HAP-1 (cell line): Measurements from ENCODE around the gene ADCYAP1.
A peak's percentile ranks its signal among the peaks of the same experiment; 100 is the strongest.

Source experiments
- DNase-seq, 2 experiments: peaks; one replicate each; pipeline ENCODE4 v3.0.0-alpha.2; 2016 to 2020; ENCODE audit warnings: low spot score in 2 of 2
- H3K27me3 ChIP-seq: fragments of 250-450 bp; sonication (Bioruptor Pico); 2 replicates; pipeline ENCODE4 v1.5.1; 2020; ENCODE audit warnings: low read depth, mild to moderate bottlenecking, moderate library complexity
- H3K36me3 ChIP-seq: fragments of 250-450 bp; sonication (Bioruptor Pico); replicated peaks from 2 replicates; pipeline ENCODE4 v1.5.1; 2020; ENCODE audit warnings: mild to moderate bottlenecking
- H3K4me1 ChIP-seq: fragments of 250-450 bp; sonication (Bioruptor Pico); 2 replicates; pipeline ENCODE4 v1.5.1; 2020; ENCODE audit warnings: mild to moderate bottlenecking
- H3K4me3 ChIP-seq: fragments of 250-450 bp; sonication (Bioruptor Pico); 2 replicates; pipeline ENCODE4 v1.5.1; 2020; ENCODE audit warnings: mild to moderate bottlenecking, moderate library complexity
- H3K9me3 ChIP-seq: fragments of 250-450 bp; sonication (Bioruptor Pico); 2 replicates; pipeline ENCODE4 v1.5.1; 2020; ENCODE audit warnings: mild to moderate bottlenecking, moderate library complexity
- in situ Hi-C: fragments of 300-500 bp; cut with MboI; formaldehyde crosslinking; loops from 3 replicates; pipeline ENCODE4 v1.14.3; 2020; ENCODE audit warnings: low sequenced_read_pairs, inconsistent platforms, mixed read lengths

ADCYAP1 gene

DNA sequence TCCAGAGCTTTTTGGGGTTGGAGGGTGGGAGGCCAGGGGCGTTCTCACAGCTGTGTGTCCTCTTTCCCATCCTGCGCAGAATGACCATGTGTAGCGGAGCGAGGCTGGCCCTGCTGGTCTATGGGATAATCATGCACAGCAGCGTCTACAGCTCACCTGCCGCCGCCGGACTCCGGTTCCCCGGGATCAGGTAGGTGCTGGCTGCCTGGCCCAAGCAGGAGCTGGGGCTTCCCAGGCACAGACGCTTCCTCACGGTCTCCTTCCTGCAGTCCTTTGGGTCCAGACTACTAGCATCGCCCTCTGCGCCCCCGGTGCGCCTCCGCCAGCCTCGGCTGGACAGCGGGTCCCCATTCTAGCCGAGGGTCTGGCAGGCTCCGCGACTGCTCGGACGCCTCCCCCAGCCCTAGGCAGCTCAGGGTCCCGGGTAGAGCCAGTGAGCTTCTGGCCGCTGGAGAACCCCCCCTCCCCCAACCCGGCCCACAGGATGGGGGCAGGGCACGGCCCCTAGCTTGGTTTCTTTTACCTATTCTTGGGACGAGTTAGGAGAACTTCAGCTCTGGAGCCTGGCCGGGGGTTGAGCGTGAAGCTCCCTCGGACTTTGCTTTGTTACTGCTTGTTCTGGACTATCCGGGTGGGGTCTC is 756 bp downstream of the ADCYAP1 start:
- H3K9me3 ChIP-seq = no peaks in the 10 kb centered on the region

DNA sequence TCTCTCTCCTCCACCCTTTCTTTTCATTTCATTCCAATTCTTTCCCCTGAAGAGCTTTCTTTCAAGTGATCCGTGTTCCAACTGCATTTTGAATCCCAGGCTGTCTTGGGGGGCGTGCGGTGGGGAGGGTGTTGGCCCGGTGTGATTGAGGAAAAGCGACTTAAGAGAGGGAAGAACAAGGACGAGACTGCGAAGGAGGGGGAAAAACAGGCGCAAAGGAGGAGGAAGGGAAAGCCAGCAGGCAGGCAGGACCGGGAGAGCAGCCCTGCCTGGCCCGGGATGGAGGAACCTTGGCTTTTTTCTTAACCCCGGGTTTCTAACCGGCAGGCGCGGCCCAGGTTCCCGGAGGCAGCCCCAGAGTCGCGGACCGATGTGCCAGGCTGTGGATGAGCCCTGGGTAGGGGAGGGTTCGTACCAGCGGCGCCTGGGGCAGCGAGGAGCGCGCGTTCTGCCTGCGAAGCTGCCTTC is 1.3 kb downstream of the ADCYAP1 start:
- Histone ChIP-seq H3K4me1 (no peaks in the 10 kb centered on the region), H3K4me3 (no peak overlapping the region), H3K9me3 (no peaks in the 10 kb centered on the region), H3K27me3 (peaks cover 84% of the 10 kb centered on the region), H3K36me3 (no peaks in the 10 kb centered on the region)
- in situ Hi-C loops = no loop called here
- no peak for DNase-seq

More for the DNA sequence above, 756 bp downstream of the ADCYAP1 start:
- DNase-seq = no peak
- H3K27me3 ChIP-seq = peaks cover 87% of the 10 kb centered on the region
- no peak overlapping the region for H3K4me3 ChIP-seq
- H3K4me1 ChIP-seq = no peaks in the 10 kb centered on the region
- in situ Hi-C loops = no loop called here
- no peaks in the 10 kb centered on the region for H3K36me3 ChIP-seq

DNA sequence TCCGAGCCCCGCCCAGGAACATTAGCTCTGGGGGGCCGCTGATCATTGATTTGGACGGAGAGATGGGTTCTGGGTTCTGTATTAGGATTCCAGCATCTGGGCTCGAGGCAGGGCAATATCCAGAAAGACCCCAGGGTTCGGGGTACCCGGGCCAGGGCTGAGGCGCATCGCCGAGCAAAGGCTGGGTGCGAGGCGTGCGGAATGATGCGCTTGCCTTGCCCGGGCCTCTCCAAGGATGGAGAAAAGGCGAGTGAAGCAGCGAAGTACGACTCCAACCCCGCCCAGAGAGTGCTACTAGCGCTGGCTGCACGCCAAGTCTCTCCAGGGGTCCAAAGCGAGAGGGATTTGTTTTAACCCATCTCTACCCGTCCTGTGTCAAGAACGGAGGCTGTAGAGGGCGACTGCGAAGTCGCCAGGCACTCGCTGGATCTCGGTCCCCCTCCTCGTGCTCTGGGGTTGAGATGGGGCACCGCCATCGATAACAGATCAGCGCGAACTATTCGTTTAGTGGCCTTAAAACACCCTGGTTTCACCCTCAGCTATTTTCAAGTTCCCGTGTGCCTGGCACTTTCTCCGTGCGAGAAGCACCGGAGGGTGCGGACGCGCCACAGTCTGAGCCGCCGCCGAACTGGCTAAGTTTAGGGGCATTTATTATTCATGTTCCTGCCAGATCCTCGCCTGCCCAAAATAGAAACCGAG is 1.9 kb downstream of the ADCYAP1 start:
- Histone ChIP-seq H3K36me3 (no peaks in the 10 kb centered on the region), H3K27me3 (peaks cover 86% of the 10 kb centered on the region), H3K4me3 (no peak overlapping the region), H3K4me1 (no peaks in the 10 kb centered on the region), H3K9me3 (no peaks in the 10 kb centered on the region)
- DNase-seq = peak in 1 of 2 experiments; percentile 17
- in situ Hi-C loops = no loop called here

DNA sequence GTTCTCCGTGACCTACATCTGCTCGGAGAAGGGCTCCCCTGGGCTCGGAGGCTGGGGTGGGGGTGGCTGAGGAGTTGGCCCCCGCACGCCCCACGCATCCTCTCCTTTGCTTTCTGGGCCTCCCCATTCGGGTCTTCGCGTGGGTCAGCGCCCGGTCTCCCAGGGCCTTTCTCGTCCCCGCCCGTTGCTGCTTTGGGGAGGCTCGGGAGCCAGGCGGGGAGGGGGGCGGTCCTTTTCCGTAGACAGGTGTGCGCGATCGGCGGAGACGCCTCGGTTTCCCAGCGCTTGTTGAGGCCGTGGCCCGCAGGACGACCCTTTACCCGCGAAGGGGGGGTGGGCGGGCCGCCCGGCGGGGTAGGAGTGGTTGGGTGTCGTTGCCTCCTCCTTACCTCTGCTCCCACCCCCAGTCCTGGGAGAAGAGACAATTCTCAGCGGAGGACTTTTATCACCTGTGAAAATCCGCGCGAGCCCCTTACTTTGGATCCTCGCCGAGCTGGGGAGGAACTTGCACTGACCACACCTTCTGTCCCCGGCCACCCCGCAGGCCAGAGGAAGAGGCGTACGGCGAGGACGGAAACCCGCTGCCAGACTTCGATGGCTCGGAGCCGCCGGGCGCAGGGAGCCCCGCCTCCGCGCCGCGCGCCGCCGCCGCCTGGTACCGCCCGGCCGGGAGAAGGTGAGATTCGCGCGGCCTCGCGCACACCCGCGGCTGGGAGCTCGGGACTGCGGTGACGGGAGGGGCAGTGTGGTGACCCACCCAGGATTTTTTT is 2.6 kb downstream of the ADCYAP1 start:
- Histone ChIP-seq H3K36me3 (no peaks in the 10 kb centered on the region), H3K4me3 (no peak overlapping the region), H3K27me3 (peaks cover 84% of the 10 kb centered on the region), H3K9me3 (no peaks in the 10 kb centered on the region), H3K4me1 (no peaks in the 10 kb centered on the region)
- DNase-seq = peak in 1 of 2 experiments; percentile 18
- in situ Hi-C loops = no loop called here

DNA sequence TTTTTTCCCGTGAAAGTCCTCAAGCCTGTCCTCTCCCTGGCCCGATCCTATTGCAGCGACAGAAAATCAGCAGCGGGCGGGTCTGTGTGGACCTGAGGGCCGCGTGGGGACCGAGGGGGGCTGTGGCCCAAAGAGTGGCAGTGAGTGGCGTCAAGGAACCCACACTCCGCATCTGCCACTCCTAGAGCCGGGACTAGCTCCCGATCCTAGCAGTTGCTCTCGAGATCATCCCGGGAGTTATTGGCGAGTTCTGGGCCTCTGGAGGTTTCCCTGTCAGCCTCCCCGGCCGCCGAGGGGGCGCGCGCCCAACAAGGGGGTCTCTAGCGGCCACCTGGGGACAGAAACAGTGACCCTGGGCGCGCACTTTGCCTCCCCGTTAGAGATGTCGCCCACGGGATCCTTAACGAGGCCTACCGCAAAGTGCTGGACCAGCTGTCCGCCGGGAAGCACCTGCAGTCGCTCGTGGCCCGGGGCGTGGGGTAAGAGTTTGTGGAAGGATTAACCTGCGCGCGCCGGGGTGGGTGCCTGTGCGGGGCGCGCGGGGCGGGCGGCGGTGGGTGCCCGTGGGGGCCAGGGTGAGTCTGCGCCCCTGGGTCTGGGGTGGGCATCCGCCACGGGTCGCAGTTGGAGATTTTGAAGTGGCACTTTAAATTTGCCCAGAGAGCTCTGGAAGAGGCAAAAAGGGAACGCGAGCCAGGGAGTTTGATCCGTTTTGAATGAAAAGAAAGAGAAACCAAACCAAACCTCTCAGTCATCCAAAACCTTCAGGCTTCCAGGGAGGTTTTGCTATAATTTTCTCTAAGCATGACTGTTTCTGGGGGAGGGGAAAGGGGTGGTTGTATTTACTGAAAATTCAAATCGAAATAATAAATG is 3.5 kb downstream of the ADCYAP1 start:
- Histone ChIP-seq H3K9me3 (no peaks in the 10 kb centered on the region), H3K4me3 (no peak overlapping the region), H3K27me3 (peaks cover 80% of the 10 kb centered on the region), H3K36me3 (no peaks in the 10 kb centered on the region), H3K4me1 (no peaks in the 10 kb centered on the region)
- in situ Hi-C loops = no loop called here
- no peak for DNase-seq

DNA sequence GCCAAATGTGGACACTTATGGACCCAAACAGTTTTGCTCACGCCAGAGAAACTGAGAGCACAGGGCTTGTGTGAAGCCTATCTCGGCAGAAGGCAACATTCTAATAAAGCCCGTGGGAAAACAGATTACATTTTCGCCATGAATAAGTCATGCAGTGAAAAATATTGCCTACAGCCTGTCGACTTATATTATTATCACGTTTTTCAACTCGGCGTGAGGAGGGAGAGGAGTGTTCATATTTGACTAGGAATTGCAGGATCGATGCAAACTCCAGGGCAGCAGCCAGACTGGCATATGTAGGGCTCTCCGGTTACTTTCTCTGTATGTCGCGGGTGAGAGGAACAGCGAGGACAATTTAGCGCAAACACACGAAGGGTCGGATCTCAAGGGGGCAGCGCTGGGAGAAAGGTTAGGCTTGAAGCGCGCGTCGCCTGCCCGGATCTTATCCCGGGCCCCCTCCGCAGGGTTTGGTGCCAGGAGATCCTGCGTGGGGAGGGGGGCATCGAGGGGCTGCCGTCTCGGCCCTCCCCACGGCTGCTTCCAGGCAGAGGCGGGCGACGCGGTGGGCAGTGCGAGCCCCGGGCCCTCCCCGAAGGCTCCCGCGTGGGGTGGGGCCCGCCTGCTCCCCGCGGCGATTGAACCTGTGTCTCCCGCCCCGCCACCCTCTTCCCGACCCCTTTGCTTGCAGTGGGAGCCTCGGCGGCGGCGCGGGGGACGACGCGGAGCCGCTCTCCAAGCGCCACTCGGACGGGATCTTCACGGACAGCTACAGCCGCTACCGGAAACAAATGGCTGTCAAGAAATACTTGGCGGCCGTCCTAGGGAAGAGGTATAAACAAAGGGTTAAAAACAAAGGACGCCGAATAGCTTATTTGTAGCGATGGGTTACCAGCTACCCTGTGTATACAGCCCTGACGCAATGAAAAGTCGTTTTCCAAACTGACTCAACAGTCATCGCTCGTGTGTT is 4.4 kb downstream of the ADCYAP1 start:
- DNase-seq = no peak
- H3K36me3 ChIP-seq = no peaks in the 10 kb centered on the region
- H3K9me3 ChIP-seq = no peaks in the 10 kb centered on the region
- no peaks in the 10 kb centered on the region for H3K4me1 ChIP-seq
- H3K27me3 ChIP-seq = peaks cover 70% of the 10 kb centered on the region
- in situ Hi-C loops = no loop called here
- no peak overlapping the region for H3K4me3 ChIP-seq

DNA sequence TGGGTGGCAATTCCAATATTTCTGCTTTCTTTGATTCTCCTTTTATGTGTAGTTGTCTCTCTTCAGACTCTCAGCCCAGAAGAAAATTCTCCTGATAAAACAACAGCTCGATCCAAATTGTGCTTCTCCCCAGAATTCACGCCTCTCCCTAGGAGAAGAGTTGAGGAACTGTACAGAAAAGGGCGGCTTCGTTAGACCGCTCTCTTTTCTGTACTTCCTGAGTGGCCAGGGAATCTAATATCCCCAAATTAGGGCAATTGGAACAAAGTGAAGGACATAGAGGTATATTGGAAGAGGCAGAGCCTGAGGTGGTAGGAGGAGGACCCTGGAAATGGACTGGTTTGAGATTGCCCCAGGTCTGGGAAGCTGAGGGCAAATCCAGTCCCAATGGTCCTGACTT is 5.6 kb downstream of the ADCYAP1 start:
- in situ Hi-C loops = no loop called here
- H3K27me3 ChIP-seq = peaks cover 58% of the 10 kb centered on the region
- no peak overlapping the region for H3K4me3 ChIP-seq

DNA sequence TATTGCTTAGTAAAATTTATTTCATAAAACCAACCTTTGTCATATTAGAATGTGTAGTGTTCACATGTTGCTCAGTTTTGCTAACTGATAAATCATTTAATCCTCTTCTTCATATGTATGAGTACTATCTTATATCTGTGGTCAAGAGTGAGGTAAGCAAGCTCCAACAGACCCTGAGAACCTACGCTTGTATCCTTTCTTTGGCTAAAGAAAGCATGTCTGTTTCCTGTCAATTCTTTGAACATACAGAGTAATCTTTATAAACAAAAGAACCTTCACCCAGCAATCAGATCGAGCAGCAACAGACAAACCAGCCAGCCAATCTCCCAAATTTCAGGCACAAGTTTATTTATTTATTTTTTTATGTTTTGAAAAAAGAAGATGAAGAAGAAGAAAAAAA is 6.4 kb downstream of the ADCYAP1 start:
- Histone ChIP-seq H3K27me3 (peaks cover 51% of the 10 kb centered on the region), H3K4me1 (no peaks in the 10 kb centered on the region), H3K9me3 (no peaks in the 10 kb centered on the region), H3K36me3 (no peaks in the 10 kb centered on the region), H3K4me3 (no peak overlapping the region)
- in situ Hi-C loops = no loop called here
- DNase-seq = no peak

More for the DNA sequence above, 5.6 kb downstream of the ADCYAP1 start:
- no peaks in the 10 kb centered on the region for H3K4me1 ChIP-seq
- DNase-seq = no peak
- no peaks in the 10 kb centered on the region for H3K9me3 ChIP-seq
- H3K36me3 ChIP-seq = no peaks in the 10 kb centered on the region

DNA sequence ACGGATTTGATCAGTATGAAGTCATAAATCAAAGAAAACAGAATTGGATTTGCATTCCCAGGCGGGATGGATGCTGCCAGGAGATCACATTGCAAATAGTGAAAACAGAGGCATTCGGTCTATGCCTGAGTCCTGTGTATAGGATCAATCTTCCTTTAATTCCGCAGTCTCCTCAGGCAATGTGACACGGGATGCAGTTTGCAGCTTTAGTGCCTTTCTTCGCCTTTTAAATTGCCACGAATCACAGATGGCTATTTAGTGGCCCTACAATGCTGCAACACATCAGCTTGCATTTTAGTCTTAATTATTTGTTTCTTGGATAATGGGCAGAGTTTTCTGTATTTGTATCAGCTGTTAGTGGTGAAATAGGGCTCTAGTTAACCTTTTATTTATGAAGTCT is 6.8 kb downstream of the ADCYAP1 start:
- H3K9me3 ChIP-seq = no peaks in the 10 kb centered on the region
- peaks cover 46% of the 10 kb centered on the region for H3K27me3 ChIP-seq
- no peaks in the 10 kb centered on the region for H3K36me3 ChIP-seq
- DNase-seq = no peak
- H3K4me1 ChIP-seq = no peaks in the 10 kb centered on the region
- in situ Hi-C loops = no loop called here
- no peak overlapping the region for H3K4me3 ChIP-seq

DNA sequence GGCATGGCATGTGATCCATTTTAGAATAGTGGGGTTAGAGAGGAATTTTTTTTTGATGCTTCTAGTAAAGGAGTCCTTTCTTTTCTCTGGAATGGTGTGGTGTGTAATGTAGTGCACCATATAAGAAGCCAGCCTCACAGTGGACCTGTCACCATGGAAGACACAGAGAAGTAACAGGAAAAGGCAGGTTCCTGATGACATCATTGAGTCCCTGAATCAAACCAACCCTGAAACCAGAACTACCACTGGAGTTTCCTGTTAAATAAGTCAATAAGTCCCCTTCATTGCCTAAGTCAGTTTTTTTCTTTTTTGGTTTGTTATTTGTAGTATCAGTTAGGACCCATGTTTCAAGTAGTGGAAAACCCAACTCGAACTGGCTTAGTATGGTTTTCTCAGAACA is 11.9 kb downstream of the ADCYAP1 start:
- H3K36me3 ChIP-seq = no peaks in the 10 kb centered on the region
- H3K9me3 ChIP-seq = no peaks in the 10 kb centered on the region
- in situ Hi-C loops = no loop called here
- H3K27me3 ChIP-seq = peaks cover 3% of the 10 kb centered on the region
- no peak for DNase-seq
- no peaks in the 10 kb centered on the region for H3K4me1 ChIP-seq
- H3K4me3 ChIP-seq = no peak overlapping the region

DNA sequence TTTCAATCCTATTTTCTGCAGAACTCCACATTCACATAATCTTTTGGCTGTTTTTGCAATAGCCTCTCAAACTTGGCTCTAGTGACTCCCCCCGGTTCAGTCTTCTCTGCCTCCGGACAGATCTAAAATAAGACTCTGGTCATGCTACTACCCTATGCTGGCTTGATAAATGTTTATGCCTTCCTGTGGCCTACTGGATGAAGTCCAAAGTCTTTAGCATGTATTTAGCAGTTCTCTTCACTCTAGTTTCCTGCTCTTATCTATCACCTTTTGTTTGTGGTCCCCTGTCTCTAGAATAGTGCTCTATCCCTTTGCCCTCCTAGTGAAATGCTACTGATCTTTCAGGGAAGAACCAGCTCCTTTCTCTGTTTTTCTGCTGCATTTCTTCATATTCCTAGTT is 14.4 kb downstream of the ADCYAP1 start:
- no peak for DNase-seq
- in situ Hi-C loops = no loop called here
- Histone ChIP-seq H3K4me3 (no peak overlapping the region), H3K27me3 (no peaks in the 10 kb centered on the region; the same call in 1 of the 2 replicates), H3K4me1 (no peaks in the 10 kb centered on the region), H3K9me3 (no peaks in the 10 kb centered on the region), H3K36me3 (no peaks in the 10 kb centered on the region)

DNA sequence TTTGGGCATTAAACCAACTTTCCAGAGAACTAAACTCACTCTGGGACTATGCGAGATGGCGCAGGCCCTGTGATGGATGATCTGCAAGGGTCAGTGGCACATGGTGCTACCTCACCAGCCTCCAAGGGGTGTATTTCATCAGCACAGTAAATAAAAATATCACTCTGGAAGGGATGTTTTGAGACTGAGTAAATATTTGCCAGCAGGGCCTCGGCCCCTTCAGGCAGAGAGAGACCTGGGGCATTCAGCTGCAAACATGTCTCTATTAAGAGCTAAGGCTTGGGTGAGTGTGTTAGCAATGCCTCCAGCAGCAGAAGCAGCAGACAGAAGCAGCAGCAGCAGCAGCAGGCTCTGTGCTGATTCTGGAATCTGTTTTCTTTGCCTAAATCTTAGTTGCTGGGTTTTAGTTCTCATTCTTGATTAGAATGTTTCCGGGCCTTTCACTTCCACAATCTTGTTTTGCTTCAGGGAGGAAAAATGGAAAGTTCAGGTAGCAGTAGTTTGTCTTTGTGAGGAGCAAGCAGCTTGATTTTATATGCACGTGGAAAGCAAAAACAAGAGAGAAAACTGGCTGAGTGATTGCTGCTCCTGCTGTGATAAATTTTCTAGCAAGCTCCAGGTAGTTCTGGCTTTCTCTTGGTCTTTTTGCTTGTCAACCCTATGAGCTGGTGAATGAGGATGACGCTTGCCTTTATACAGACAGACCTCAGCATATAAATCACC is 18.6 kb downstream of the ADCYAP1 start:
- Histone ChIP-seq H3K9me3 (no peaks in the 10 kb centered on the region), H3K36me3 (no peaks in the 10 kb centered on the region), H3K4me3 (no peak overlapping the region), H3K27me3 (no peaks in the 10 kb centered on the region), H3K4me1 (no peaks in the 10 kb centered on the region)
- in situ Hi-C loops = no loop called here
- DNase-seq = no peak
